Activated CD4-positive, alpha-beta T cell treated with anti-CD3 and anti-CD28 coated beads, Interleukin-2, amount 10 ng/mL, durations not matched to agents 7 days and 5 days (primary cell): Measurements from ENCODE around the gene TAS2R39. TPM values are rescaled to one million over a fixed set of nuclear protein-coding genes. Genes with fewer than 3 reads are reported as not detected.

Source experiments
- CTCF ChIA-PET: fragments of 350-600 bp; sonication (Branson Sonifier 250); formaldehyde crosslinking; loops from one replicate; lab custom pipeline; 2021; ENCODE audit warnings: antibody characterized with exemption; lab: Charles Lee
- POLR2A ChIA-PET: fragments of 350-600 bp; sonication (Branson Sonifier 250); formaldehyde crosslinking; loops from one replicate; lab custom pipeline; 2021; ENCODE audit warnings: antibody characterized with exemption; lab: Charles Lee
- DNase-seq: peaks from one replicate; pipeline ENCODE4 v3.0.0-alpha.2; 2020
- H3K27ac Mint-ChIP-seq: one replicate; pipeline ENCODE4 v1.8.0; 2021; ENCODE audit warnings: mild to moderate bottlenecking, moderate library complexity, mixed read lengths
- H3K27me3 Mint-ChIP-seq: one replicate; pipeline ENCODE4 v1.8.0; 2021; ENCODE audit warnings: mixed read lengths
- H3K36me3 Mint-ChIP-seq: one replicate; pipeline ENCODE4 v1.8.0; 2021; ENCODE audit warnings: low read depth, mixed read lengths
- H3K4me1 Mint-ChIP-seq: one replicate; pipeline ENCODE4 v1.8.0; 2021; ENCODE audit warnings: mixed read lengths
- H3K4me3 Mint-ChIP-seq: one replicate; pipeline ENCODE4 v1.8.0; 2021; ENCODE audit warnings: mild to moderate bottlenecking, moderate library complexity, mixed read lengths
- H3K9me3 Mint-ChIP-seq: one replicate; pipeline ENCODE4 v1.8.0; 2021; ENCODE audit warnings: mixed read lengths
- total RNA-seq, 2 experiments: library from RNA; stranded (reverse); gene quantifications; one replicate each; pipeline ENCODE4 v1.2.3, GENCODE V29; 2021

The TAS2R39 gene
- total RNA-seq, 2 experiments from 2014 or later: not detected

- Mint-ChIP-seq H3K4me1 (no peaks in the 10 kb centered on the region), H3K27ac (no peak within 1 kb of the TSS), H3K4me3 (no peak within 1 kb of the TSS), H3K9me3 (no peaks in the 10 kb centered on the region), H3K36me3 (no peaks in the 10 kb centered on the region), H3K27me3 (peaks cover 33% of the 10 kb centered on the region)
- DNase-seq: no peak
- ChIA-PET POLR2A (interaction anchor here (0.7 kb wide), 1 partner anchor 47 kb away, joined by 4 read pairs; no protein-coding TSS in a partner anchor), CTCF (interaction anchor here (0.6 to 1.5 kb wide), 3 partner anchors 19 to 1114 kb away, joined by 3 to 10 read pairs (median 3); no protein-coding TSS in a partner anchor)
Measured at GRCh38 chr7:143221737-143222136, 38.5 kb downstream of the TAS2R39 start, which contains the start of gene TAS2R40. Gene TAS2R40, plus strand, starts transcription at chr7:143222037. Its CDS starts 42 bp downstream, at chr7:143222079.

GRCh38 chr7:143222782-143223181, 39.6 kb downstream of the TAS2R39 start:
- ChIA-PET CTCF (interaction anchor here (0.5 to 2.0 kb wide), 2 partner anchors 18 to 196 kb away, joined by 4 to 8 read pairs; no protein-coding TSS in a partner anchor), POLR2A (no interaction called here)
- H3K36me3 Mint-ChIP-seq: no peaks in the 10 kb centered on the region
- H3K27ac Mint-ChIP-seq: no peak overlapping the region
- H3K9me3 Mint-ChIP-seq: no peaks in the 10 kb centered on the region
- no peak overlapping the region for H3K4me3 Mint-ChIP-seq
- peaks cover 30% of the 10 kb centered on the region for H3K27me3 Mint-ChIP-seq
- no peak for DNase-seq
- no peaks in the 10 kb centered on the region for H3K4me1 Mint-ChIP-seq

- Mint-ChIP-seq H3K4me1 (no peaks in the 10 kb centered on the region), H3K27ac (no peak overlapping the region), H3K36me3 (no peaks in the 10 kb centered on the region), H3K9me3 (no peaks in the 10 kb centered on the region), H3K27me3 (peaks cover 29% of the 10 kb centered on the region), H3K4me3 (no peak overlapping the region)
- no peak for DNase-seq
- CTCF ChIA-PET: interaction anchor here (1.1 to 2.0 kb wide), 2 partner anchors 8 to 17 kb away, joined by 6 to 8 read pairs; no protein-coding TSS in a partner anchor
- POLR2A ChIA-PET: interaction anchor here (0.6 kb wide), 1 partner anchor 89 kb away, joined by 3 read pairs; no protein-coding TSS in a partner anchor
Measured at GRCh38 chr7:143223784-143224183, 40.6 kb downstream of the TAS2R39 start.

- H3K4me3 Mint-ChIP-seq: no peak overlapping the region
- no peak for DNase-seq
- H3K27ac Mint-ChIP-seq: no peak overlapping the region
- H3K9me3 Mint-ChIP-seq: no peaks in the 10 kb centered on the region
- H3K4me1 Mint-ChIP-seq: no peaks in the 10 kb centered on the region
- H3K36me3 Mint-ChIP-seq: no peaks in the 10 kb centered on the region
- ChIA-PET CTCF (interaction anchor here (2.0 kb wide), 1 partner anchor 15 kb away, joined by 8 read pairs; no protein-coding TSS in a partner anchor), POLR2A (no interaction called here)
- peaks cover 27% of the 10 kb centered on the region for H3K27me3 Mint-ChIP-seq
Measured at GRCh38 chr7:143225047-143225446, 41.8 kb downstream of the TAS2R39 start.

GRCh38 chr7:143227806-143228205, 44.6 kb downstream of the TAS2R39 start:
- ChIA-PET POLR2A (no interaction called here), CTCF (interaction anchor here (1.0 to 2.2 kb wide), 3 partner anchors 13 to 224 kb away, joined by 3 to 6 read pairs (median 3); no protein-coding TSS in a partner anchor)
- Mint-ChIP-seq H3K36me3 (no peaks in the 10 kb centered on the region), H3K9me3 (no peaks in the 10 kb centered on the region), H3K27me3 (peaks cover 20% of the 10 kb centered on the region), H3K4me1 (no peaks in the 10 kb centered on the region), H3K27ac (no peak overlapping the region), H3K4me3 (no peak overlapping the region)
- no peak for DNase-seq

GRCh38 chr7:143229054-143229790, 46.0 kb downstream of the TAS2R39 start:
- Mint-ChIP-seq H3K4me3 (no peak overlapping the region), H3K9me3 (no peaks in the 10 kb centered on the region), H3K27ac (no peak overlapping the region), H3K27me3 (peaks cover 22% of the 10 kb centered on the region), H3K4me1 (no peaks in the 10 kb centered on the region), H3K36me3 (no peaks in the 10 kb centered on the region)
- POLR2A ChIA-PET: no interaction called here
- CTCF ChIA-PET: interaction anchor here (0.8 to 2.2 kb wide), 3 partner anchors 10 to 14 kb away, joined by 3 to 6 read pairs (median 4); no protein-coding TSS in a partner anchor
- no peak for DNase-seq

GRCh38 chr7:143230602-143231457, 47.6 kb downstream of the TAS2R39 start:
- CTCF ChIA-PET: interaction anchor here (1.6 to 2.0 kb wide), 2 partner anchors 8 to 10 kb away, joined by 4 to 9 read pairs; no protein-coding TSS in a partner anchor

More at GRCh38 chr7:143230602-143231457, 47.6 kb downstream of the TAS2R39 start:
- Mint-ChIP-seq H3K4me3 (no peak overlapping the region), H3K9me3 (peaks cover 5% of the 10 kb centered on the region), H3K36me3 (no peaks in the 10 kb centered on the region), H3K4me1 (no peaks in the 10 kb centered on the region), H3K27me3 (peaks cover 32% of the 10 kb centered on the region), H3K27ac (no peak overlapping the region)
- POLR2A ChIA-PET: no interaction called here
- DNase-seq: no peak

Other genes starting within 250 kb of the TAS2R39 start
- not detected for gene TRPV5, start 249.7 kb upstream of the TAS2R39 start, total RNA-seq
- not detected for gene LLCFC1, start 243.9 kb upstream of the TAS2R39 start, total RNA-seq
- under 1 TPM; 0.12 to 0.15 TPM for gene KEL, start 221.1 kb upstream of the TAS2R39 start, total RNA-seq
- gene OR9A2, start 156.3 kb upstream of the TAS2R39 start, total RNA-seq: not detected
- gene OR6V1, start 131.1 kb upstream of the TAS2R39 start, total RNA-seq: not detected
- not detected for gene PIP, start 51.3 kb upstream of the TAS2R39 start, total RNA-seq
- gene TAS2R40, start 38.6 kb downstream of the TAS2R39 start, total RNA-seq: not detected
- 100 to 1,000 TPM; 370 to 419 TPM for gene GSTK1, start 80.0 kb downstream of the TAS2R39 start, total RNA-seq
- gene TMEM139, start 101.5 kb downstream of the TAS2R39 start, total RNA-seq: under 1 TPM; 0.29 to 0.57 TPM
- 100 to 1,000 TPM; 102 to 125 TPM for gene CASP2, start 104.9 kb downstream of the TAS2R39 start, total RNA-seq
- under 1 TPM in 1 of 2 experiments, not detected in 1; 0.06 TPM for gene CLCN1, start 132.7 kb downstream of the TAS2R39 start, total RNA-seq
- under 1 TPM; 0.29 to 0.30 TPM for gene FAM131B, start 179.3 kb downstream of the TAS2R39 start, total RNA-seq
- gene ZYX, start 197.9 kb downstream of the TAS2R39 start, total RNA-seq: 100 to 1,000 TPM; 189 TPM
- gene EPHA1, start 225.4 kb downstream of the TAS2R39 start, total RNA-seq: 10 to 100 TPM; 10.0 to 11.4 TPM